ENCODE results near the gene LRP1B.

The LRP1B gene

GRCh38 chr2:141381946-141382345, 748.9 kb downstream of the LRP1B start:
- H3K4me3 ChIP-seq (ENCODE audit: low read depth, low read length), result no peak overlapping the region
- no peak for TF ChIP-seq CTCF (IDR thresholded peaks at IDR 0.05; ENCODE audit: control insufficient read depth, extremely low read depth, insufficient read depth)
- DNase-seq (ENCODE audit: low read depth), result no peak

GRCh38 chr2:141380008-141380979, 750.5 kb downstream of the LRP1B start:
- DNase-seq (ENCODE audit: low read depth), result no peak
- no peak overlapping the region for H3K4me3 ChIP-seq (ENCODE audit: low read depth, low read length)
- TF ChIP-seq CTCF (IDR thresholded peaks at IDR 0.05; ENCODE audit: control insufficient read depth, extremely low read depth, insufficient read depth), result no peak

- no peak overlapping the region for H3K4me3 ChIP-seq (ENCODE audit: low read depth, low read length)
- TF ChIP-seq CTCF (IDR thresholded peaks at IDR 0.05; ENCODE audit: control insufficient read depth, extremely low read depth, insufficient read depth), result no peak
- no peak for DNase-seq (ENCODE audit: low read depth)
These were observed 766.0 kb downstream of the LRP1B start for GRCh38 chr2:141364821-141365220.

GRCh38 chr2:141362311-141362710, 768.5 kb downstream of the LRP1B start:
- no peak overlapping the region for H3K4me3 ChIP-seq (ENCODE audit: low read depth, low read length)
- no peak for TF ChIP-seq CTCF (IDR thresholded peaks at IDR 0.05; ENCODE audit: control insufficient read depth, extremely low read depth, insufficient read depth)
- DNase-seq (ENCODE audit: low read depth), result no peak

- no peak for TF ChIP-seq CTCF (IDR thresholded peaks at IDR 0.05; ENCODE audit: control insufficient read depth, extremely low read depth, insufficient read depth)
- no peak for DNase-seq (ENCODE audit: low read depth)
- H3K4me3 ChIP-seq (ENCODE audit: low read depth, low read length), result no peak overlapping the region
These were observed 782.3 kb downstream of the LRP1B start for GRCh38 chr2:141348481-141348880.

GRCh38 chr2:141341444-141341843, 789.4 kb downstream of the LRP1B start:
- no peak overlapping the region for H3K4me3 ChIP-seq (ENCODE audit: low read depth, low read length)
- no peak for DNase-seq (ENCODE audit: low read depth)
- TF ChIP-seq CTCF (IDR thresholded peaks at IDR 0.05; ENCODE audit: control insufficient read depth, extremely low read depth, insufficient read depth), result no peak

Data from LNCaP clone FGC (cell line).